Activated CD4-positive, alpha-beta T cell treated with anti-CD3 and anti-CD28 coated beads for 48 hours (primary cell): ENCODE measurements around the gene CFL1.

ENCODE experiments used
- DNase-seq: peaks from one replicate; pipeline ENCODE4 v3.0.0-alpha.2; 2020

CFL1 gene

GRCh38 chr11:65857853-65858680 lies at the start of gene CFL1:
TSS of gene CFL1 (minus strand) at chr11:65858180. CDS start at chr11:65858099, 81 bp downstream.
- DNase-seq: peak; percentile 99

GRCh38 chr11:65906602-65907001 lies 48.6 kb upstream of the CFL1 start:
- DNase-seq: no peak

GRCh38 chr11:65903715-65904114 lies 45.7 kb upstream of the CFL1 start:
- no peak for DNase-seq

GRCh38 chr11:65903068-65903481 lies 45.1 kb upstream of the CFL1 start:
- DNase-seq: no peak

DNA sequence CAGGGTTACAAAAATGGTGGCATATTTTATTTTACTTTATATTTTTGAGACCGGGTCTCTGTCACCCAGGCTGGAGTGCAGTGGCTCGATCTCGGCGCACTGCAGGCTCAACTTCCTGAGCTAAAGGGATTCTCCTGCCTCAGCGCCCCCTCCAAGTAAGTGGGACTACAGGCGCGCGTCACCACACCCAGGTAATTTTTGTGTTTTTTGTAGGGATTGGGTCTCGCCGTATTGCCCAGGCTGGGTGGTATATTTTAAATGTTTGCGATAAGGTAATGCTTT lies 42.9 kb upstream of the CFL1 start:
- DNase-seq: no peak

DNA sequence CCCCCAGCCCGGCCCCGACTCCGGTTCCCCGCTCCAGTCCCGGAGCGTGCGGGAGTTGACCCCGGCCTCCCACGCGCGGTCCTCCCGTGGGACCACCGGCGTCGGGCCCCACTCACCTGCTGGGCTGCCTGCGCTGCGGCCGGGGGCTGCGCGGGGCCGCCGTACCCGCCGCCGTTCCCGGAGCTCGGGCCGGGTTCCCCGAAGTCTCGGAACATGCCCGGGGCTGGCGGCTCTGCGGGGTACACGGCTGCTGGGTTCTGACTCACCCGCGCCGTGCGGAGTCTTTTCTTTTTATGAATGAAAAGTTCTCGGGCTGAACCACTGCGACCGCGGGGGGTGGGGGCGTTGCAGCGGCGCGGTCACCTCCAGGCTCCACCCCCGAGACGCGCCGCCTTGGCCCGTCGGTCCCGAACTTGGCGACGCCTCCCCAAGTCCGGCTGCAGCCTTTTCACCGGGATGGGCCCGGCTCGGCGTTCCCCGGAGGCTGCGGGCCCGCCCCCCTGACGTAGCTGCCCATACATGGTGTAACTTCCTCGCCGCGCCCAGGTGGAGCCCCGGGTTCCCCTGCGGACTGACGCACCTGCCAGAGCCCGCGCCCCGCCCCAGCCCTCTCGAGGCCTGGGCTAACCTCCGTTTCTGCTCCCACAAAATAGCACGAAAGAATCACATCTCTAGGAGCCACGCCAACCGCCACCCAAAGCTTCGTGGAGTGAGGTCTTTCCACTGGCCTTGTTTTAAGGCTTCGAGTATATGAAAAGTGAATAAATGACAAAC lies 42.3 kb upstream of the CFL1 start, which contains the start of gene FOSL1:
Gene FOSL1, minus strand, starts transcription at position 264 of the 774 bp plus-strand sequence. Its CDS starts 49 bp downstream, at position 215.
- peak; percentile 96 for DNase-seq

DNA sequence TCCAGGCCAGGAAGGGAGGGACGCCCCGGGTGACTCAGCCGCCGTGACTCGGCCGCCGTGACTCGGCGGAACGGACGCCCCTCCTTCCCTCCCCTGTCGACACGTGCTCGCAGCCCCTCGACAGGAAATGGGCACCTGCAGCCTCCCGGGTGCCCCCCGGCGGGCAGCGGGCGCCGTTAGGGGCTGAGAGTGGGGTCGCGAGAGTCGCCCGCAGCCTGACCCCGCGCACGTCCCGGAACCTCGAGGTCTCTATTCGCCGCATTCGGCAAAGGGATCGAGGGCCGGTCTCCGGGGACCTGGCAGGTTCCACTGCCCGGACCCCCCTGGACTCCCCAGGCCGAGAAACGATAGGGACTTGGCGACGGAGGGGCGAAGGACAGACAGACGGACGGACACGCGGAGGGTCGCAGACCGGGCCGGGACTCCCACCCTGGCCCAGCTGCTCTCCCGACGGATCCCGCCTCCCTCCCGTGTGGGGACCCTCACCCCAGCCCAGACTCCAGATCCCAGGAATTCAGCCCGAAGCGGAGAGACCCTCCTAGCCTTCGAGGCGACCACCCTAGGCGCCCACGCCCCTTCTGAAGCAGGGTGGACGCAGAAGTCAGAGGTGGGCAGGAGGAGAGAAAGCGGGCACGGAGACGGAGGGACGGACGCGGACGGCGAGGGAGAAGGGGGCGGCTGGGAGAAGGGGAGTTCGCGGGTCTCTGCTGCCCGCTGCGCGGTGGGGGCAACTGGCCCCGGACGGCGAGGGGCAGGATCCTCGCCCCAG lies 41.6 kb upstream of the CFL1 start:
- peak; percentile 87 for DNase-seq

GRCh38 chr11:65898656-65899355 lies 40.8 kb upstream of the CFL1 start:
- DNase-seq: no peak

- DNase-seq: no peak
Observed at GRCh38 chr11:65897020-65897471, 39.1 kb upstream of the CFL1 start.

- DNase-seq: peak; percentile 35
Observed at GRCh38 chr11:65896034-65896999, 38.3 kb upstream of the CFL1 start.

DNA sequence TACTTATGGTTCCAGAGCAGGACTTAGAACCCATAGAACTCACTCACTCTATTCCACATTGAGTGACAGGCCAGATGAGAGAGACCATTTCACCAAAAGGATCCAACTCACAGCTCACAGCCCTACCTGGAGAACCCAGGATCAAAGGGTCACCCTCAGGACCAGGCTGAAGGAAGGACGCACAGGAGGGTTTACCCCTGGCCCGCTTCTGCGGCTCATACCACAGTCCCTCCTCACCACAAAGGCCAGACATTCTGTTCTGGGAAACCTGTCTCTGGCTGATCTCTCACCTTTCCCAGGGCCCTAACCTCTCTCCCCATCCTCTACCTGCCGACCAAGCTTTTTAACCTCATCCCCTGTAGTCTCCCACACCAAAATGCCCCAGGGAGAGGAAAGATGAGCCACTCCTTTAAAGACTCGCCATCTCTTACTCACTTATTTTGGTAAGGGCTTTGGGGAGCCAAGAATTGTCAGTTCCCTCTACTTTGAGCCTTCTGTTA lies 37.6 kb upstream of the CFL1 start:
- peak; percentile 4 for DNase-seq

DNA sequence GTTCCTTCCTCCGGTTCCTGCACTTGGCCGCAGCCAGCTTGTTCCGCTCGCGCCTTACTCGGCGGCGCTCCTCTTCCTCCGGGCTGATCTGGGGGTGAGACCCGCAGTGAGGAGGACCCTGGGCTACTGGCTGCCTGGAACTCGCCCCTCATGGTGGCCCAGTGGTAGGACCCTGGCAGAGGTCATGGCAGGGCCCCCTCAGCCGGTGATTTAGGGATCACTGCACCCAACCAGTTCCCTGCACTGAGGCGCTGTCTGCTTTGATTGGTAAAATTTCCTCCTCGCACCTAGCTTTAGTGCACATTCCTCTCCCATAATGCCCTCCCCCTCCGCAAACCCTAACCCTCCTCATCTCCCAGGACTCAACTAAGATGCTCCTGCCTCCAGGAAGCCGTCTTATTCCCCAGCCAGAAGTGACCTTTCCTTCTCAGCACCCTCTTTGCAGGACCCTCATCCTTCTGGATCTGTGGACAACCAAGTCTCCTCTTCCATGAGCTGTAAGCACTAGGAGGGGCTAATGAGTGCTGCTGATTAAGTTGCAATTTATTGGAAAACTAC lies 36.1 kb upstream of the CFL1 start:
- peak; percentile 51 for DNase-seq

- DNase-seq: peak; percentile 23
Observed at GRCh38 chr11:65892661-65893317, 34.8 kb upstream of the CFL1 start.

DNA sequence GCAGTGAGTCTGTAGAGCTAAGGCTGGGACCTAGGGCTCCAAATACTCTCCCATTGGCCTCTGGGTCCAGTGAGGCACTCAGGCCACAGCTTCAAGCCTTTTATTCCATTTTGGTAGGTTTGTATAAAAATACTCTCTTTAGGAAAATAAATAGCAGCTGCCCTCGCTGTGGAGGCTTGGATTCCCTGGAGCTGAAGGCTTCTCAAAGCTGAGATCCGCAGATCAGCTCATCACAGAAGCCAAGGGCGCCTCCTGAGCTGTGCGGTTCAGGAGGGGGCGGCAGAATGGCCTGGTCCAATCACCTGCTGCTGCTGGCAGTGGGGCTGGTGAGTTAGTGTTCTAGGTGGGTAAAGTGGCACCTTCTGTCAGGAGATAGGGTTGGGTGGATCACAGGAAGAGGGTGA lies 34.2 kb upstream of the CFL1 start:
- peak; percentile 67 for DNase-seq

DNA sequence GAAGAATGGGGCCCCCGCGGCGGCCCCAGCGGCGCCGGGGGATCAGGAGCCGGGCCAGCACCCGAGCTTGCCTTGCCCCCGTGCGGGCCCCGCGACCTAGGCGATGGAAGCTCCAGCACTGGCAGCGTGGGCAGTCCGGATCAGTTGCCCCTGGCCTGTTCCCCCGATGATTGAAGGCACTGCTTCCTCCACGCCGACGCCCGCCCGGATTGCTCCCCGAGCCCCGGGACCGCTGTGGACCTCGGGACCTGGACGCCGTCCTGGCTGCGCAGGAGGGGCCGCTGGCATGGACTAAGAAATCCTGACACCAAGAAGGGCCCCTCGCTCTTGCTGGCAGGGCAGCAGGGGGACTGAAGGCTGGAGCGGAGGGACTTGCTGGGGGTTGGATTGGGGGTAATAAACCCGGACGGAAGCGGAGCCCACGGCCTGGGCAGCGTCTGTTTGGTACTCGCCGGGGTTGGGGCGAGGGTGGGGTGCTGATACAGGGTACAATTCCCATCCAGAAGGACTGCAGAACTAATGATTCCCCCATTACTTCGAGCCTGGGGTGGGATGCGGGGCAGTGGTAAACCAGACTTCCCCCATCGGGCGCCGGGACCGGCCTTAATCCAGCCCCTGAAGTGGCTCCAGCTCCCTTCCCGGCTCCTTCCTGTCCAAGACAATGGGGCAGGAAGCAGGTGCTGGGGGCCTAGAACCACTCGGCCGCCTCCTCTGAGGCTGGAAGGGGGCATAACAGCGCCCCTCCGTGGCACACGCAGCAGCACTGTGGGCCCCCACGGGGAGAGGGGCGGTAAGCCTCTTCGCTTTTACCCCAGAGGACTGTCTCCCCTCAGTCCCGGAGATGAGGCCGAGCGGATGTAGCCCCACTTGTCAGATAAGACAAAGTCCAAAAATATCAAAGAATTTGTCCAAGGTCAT lies 33.5 kb upstream of the CFL1 start:
- DNase-seq: peak; percentile 54

DNA sequence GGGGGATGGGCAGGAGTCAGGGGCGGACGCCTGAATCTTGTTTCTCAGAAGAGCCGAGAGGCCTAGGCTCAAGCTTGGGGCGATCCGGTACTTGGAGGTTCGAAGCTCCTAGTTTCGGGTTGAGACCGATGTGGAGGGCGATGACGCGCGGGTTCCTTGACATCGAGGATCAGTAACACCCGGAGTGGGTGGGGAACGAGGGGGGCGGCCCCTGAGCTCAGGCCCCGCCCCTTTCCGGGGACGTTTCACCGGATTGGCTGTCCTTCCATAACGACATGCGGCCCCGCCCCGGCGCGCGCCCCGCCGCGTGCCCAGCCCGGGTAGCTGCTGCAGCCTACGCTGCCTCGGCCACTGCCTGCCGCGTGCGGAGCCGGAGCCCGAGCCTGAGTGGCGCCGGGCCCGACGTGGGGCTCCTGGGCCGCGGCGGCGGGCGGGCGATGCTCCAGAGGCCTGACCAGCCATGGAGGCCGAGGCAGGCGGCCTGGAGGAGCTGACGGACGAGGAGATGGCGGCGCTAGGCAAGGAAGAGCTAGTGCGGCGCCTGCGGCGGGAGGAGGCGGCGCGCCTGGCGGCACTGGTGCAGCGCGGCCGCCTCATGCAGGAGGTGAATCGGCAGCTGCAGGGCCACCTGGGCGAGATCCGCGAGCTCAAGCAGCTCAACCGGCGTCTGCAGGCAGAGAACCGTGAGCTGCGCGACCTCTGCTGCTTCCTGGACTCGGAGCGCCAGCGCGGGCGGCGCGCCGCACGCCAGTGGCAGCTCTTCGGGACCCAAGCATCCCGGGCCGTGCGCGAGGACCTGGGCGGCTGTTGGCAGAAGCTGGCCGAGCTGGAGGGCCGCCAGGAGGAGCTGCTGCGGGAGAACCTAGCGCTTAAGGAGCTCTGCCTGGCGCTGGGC lies 32.6 kb upstream of the CFL1 start, which contains the start of gene CCDC85B:
Gene CCDC85B, plus strand, starts transcription at position 350 of the 895 bp plus-strand sequence. Its CDS starts 111 bp downstream, at position 461.
- peak; percentile 99 for DNase-seq

- DNase-seq: peak; percentile 98
Observed at GRCh38 chr11:65888163-65888814, 30.3 kb upstream of the CFL1 start, which contains the start of gene FIBP. TSS of gene FIBP (minus strand) at chr11:65888471. CDS start at chr11:65888418, 53 bp downstream.
